Vagina (tissue), 2 donors: ENCODE results near the gene SLC22A3. TPM values are rescaled to one million over a fixed set of nuclear protein-coding genes. Genes with fewer than 3 reads are reported as not detected.

Experiments
- DNase-seq, 2 donors: peaks; one replicate each; pipeline ENCODE4 v3.0.0-alpha.2; 2017; ENCODE audit errors: extremely low spot score in 2 of 2
- H3K27ac ChIP-seq: fragments of 200-600 bp; sonication (generic); one replicate; pipeline ENCODE4 v1.5.1; 2019
- H3K27me3 ChIP-seq: fragments of 200-600 bp; sonication (generic); one replicate; pipeline ENCODE4 v1.5.1; 2019
- H3K36me3 ChIP-seq, 2 donors: fragments of 200-600 bp; sonication (generic); one replicate each; pipeline ENCODE4 v1.5.1; 2017 to 2019
- H3K4me1 ChIP-seq: fragments of 200-600 bp; sonication (generic); one replicate; pipeline ENCODE4 v1.5.1; 2019
- H3K4me3 ChIP-seq, 2 donors: fragments of 200-600 bp; sonication (generic); 1 replicate in 1 of 2; 2 replicates in 1 of 2; pipeline ENCODE4 v1.5.1; 2016 to 2019
- H3K9me3 ChIP-seq: fragments of 200-600 bp; sonication (generic); one replicate; pipeline ENCODE4 v1.5.1; 2019
- POLR2A ChIP-seq, 2 donors: fragments of 450-650 bp; IDR thresholded peaks; one replicate each; pipeline ENCODE4 v1.6.1; 2017; ENCODE audit warnings: antibody characterized with exemption in 2 of 2, mild to moderate bottlenecking in 2 of 2, moderate library complexity in 2 of 2
- POLR2AphosphoS5 ChIP-seq, 2 donors: sonication (generic); formaldehyde crosslinking; IDR thresholded peaks; one replicate each; pipeline ENCODE4 v1.9.0; 2017; ENCODE audit warnings: antibody characterized with exemption in 2 of 2, mild to moderate bottlenecking in 2 of 2, low read depth in 1 of 2; ENCODE audit not compliant: insufficient read depth in 1 of 2
- intact Hi-C: fragments of 100-400 bp; cut with DNase I; formaldehyde crosslinking; loops from one replicate; pipeline ENCODE4 v1.15.1; 2023
- total RNA-seq: library from RNA; depleted of rRNA; stranded (reverse); fragments of >200 nt; gene quantifications from one replicate; pipeline ENCODE4 v1.2.3, GENCODE V29; 2016
- TF ChIP-seq, protein P1 (sequence below), 3 experiments: fragments of 450-650 bp in 2 of 3; fragments of 200-600 bp in 1 of 3; sonication (generic) in 1 of 3; IDR thresholded peaks; one replicate each; pipeline ENCODE4 v1.5.1; 2017 to 2019; ENCODE audit warnings: antibody characterized with exemption in 3 of 3, mild to moderate bottlenecking in 2 of 3, moderate library complexity in 2 of 3

The SLC22A3 gene
- total RNA-seq, 1 donor from 2014 or later: 16.5 TPM

- Histone ChIP-seq H3K27ac (no peak overlapping the region), H3K27me3 (no peaks in the 10 kb centered on the region), H3K36me3 (no peaks in the 10 kb centered on the region), H3K9me3 (no peaks in the 10 kb centered on the region), H3K4me1 (peaks cover 8% of the 10 kb centered on the region), H3K4me3 (no peak overlapping the region)
- intact Hi-C loops: no loop called here
- no peak for DNase-seq
- TF ChIP-seq POLR2AphosphoS5 (IDR thresholded peaks at IDR 0.05; ENCODE audit: insufficient read depth in 1 of 2, low read depth in 1 of 2) (no peak), POLR2A (IDR thresholded peaks at IDR 0.05) (no peak)
- TF ChIP-seq, protein P1, sequence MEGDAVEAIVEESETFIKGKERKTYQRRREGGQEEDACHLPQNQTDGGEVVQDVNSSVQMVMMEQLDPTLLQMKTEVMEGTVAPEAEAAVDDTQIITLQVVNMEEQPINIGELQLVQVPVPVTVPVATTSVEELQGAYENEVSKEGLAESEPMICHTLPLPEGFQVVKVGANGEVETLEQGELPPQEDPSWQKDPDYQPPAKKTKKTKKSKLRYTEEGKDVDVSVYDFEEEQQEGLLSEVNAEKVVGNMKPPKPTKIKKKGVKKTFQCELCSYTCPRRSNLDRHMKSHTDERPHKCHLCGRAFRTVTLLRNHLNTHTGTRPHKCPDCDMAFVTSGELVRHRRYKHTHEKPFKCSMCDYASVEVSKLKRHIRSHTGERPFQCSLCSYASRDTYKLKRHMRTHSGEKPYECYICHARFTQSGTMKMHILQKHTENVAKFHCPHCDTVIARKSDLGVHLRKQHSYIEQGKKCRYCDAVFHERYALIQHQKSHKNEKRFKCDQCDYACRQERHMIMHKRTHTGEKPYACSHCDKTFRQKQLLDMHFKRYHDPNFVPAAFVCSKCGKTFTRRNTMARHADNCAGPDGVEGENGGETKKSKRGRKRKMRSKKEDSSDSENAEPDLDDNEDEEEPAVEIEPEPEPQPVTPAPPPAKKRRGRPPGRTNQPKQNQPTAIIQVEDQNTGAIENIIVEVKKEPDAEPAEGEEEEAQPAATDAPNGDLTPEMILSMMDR (IDR thresholded peaks at IDR 0.05): no peak
These were observed 14.3 kb upstream of the SLC22A3 start for GRCh38 chr6:160333841-160334240.

GRCh38 chr6:160336200-160336599 is 12.0 kb upstream of the SLC22A3 start:
- DNase-seq: no peak
- no peak for TF ChIP-seq POLR2AphosphoS5 (IDR thresholded peaks at IDR 0.05; ENCODE audit: insufficient read depth in 1 of 2, low read depth in 1 of 2)
- TF ChIP-seq POLR2A (IDR thresholded peaks at IDR 0.05): no peak
- TF ChIP-seq, protein P1 (IDR thresholded peaks at IDR 0.05): no peak
- Histone ChIP-seq H3K4me1 (no peaks in the 10 kb centered on the region), H3K9me3 (no peaks in the 10 kb centered on the region), H3K36me3 (no peaks in the 10 kb centered on the region), H3K27me3 (no peaks in the 10 kb centered on the region), H3K27ac (no peak overlapping the region), H3K4me3 (no peak overlapping the region)
- intact Hi-C loops: no loop called here

DNA sequence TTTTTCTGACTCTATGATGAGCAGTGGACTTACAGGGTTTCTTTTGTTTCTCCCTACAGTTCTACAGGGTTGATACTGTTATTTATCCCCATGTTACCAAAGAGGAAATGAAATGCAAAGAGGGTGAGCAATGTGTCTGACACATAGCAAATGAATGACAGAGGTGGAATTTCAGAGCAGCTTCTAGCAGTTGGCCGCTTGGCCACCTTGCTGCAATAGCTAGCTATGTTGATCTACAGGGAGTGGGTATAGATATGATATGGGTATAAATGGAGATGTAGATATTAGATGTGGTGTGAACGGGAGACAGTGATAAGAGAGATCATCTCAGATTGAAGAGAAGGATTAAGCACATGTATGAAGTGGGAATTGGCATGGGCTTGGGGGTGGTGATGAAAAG is 10.9 kb upstream of the SLC22A3 start:
- H3K9me3 ChIP-seq: no peaks in the 10 kb centered on the region
- intact Hi-C loops: no loop called here
- TF ChIP-seq POLR2A (IDR thresholded peaks at IDR 0.05) (no peak), POLR2AphosphoS5 (IDR thresholded peaks at IDR 0.05; ENCODE audit: insufficient read depth in 1 of 2, low read depth in 1 of 2) (no peak)
- TF ChIP-seq, protein P1 (IDR thresholded peaks at IDR 0.05): no peak
- no peak overlapping the region for H3K4me3 ChIP-seq
- H3K4me1 ChIP-seq: no peaks in the 10 kb centered on the region
- DNase-seq: no peak
- no peaks in the 10 kb centered on the region for H3K27me3 ChIP-seq
- H3K27ac ChIP-seq: no peak overlapping the region
- H3K36me3 ChIP-seq: no peaks in the 10 kb centered on the region

- Histone ChIP-seq H3K27me3 (no peaks in the 10 kb centered on the region), H3K4me1 (no peaks in the 10 kb centered on the region), H3K27ac (no peak overlapping the region), H3K4me3 (no peak overlapping the region), H3K36me3 (no peaks in the 10 kb centered on the region), H3K9me3 (no peaks in the 10 kb centered on the region)
- TF ChIP-seq, protein P1 (IDR thresholded peaks at IDR 0.05): no peak
- TF ChIP-seq POLR2A (IDR thresholded peaks at IDR 0.05): no peak
- TF ChIP-seq POLR2AphosphoS5 (IDR thresholded peaks at IDR 0.05; ENCODE audit: insufficient read depth in 1 of 2, low read depth in 1 of 2): no peak
- intact Hi-C loops: no loop called here
- no peak for DNase-seq
These were observed 10.2 kb upstream of the SLC22A3 start for GRCh38 chr6:160337991-160338390.

- H3K27ac ChIP-seq: no peak overlapping the region
- H3K9me3 ChIP-seq: no peaks in the 10 kb centered on the region
- H3K4me3 ChIP-seq: no peak overlapping the region
- no peaks in the 10 kb centered on the region for H3K27me3 ChIP-seq
- H3K4me1 ChIP-seq: no peaks in the 10 kb centered on the region
- TF ChIP-seq, protein P1 (IDR thresholded peaks at IDR 0.05): no peak
- TF ChIP-seq POLR2AphosphoS5 (IDR thresholded peaks at IDR 0.05; ENCODE audit: insufficient read depth in 1 of 2, low read depth in 1 of 2) (no peak), POLR2A (IDR thresholded peaks at IDR 0.05) (no peak)
- no peak for DNase-seq
- no peaks in the 10 kb centered on the region for H3K36me3 ChIP-seq
- intact Hi-C loops: no loop called here
These were observed 5.0 kb upstream of the SLC22A3 start for GRCh38 chr6:160343144-160343543.
